ENCODE measurements around the gene TMSB15B. TPM values are rescaled to one million over a fixed set of nuclear protein-coding genes. Genes with fewer than 3 reads are reported as not detected.
"Not testable (repeated sequence)": the region's sequence is repeated elsewhere in the genome, so short reads cannot be mapped to it uniquely, and the experiment has no call there.

The TMSB15B gene
- total and polyA plus RNA-seq, 2 experiments from 2014 or later = 6.6 to 14.3 TPM

DNA sequence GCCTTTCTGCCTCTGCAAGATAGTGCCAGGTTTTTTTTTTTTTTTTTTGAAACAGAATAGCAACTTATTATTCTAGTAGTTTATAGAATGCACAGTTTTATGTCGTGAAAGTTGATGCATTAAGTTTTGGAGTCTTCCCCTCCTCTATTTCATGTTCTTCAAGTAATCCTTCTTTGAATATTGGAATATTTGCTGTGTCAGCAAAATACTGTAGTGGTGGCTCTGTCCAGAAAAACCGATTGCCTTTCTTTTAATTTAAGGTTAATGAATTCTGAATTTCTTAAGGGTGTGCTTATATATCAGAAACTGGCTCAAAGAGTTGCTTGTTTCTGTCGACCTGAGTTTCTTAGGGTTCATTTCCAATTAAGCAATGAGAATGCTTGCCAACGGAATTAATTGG, 34.8 kb upstream of the TMSB15B start:
- Histone ChIP-seq H3K9me3 (ENCODE audit: low read depth) (no peaks in the 10 kb centered on the region), H3K36me3 (replicated peaks; ENCODE audit: insufficient read depth, low read depth) (no peaks in the 10 kb centered on the region), H3K9me2 (replicated peaks; ENCODE audit: insufficient read depth) (no peaks in the 10 kb centered on the region), H2AFZ (no peak overlapping the region), H3K4me1 (ENCODE audit: insufficient read depth) (no peaks in the 10 kb centered on the region), H3K27ac (no peak overlapping the region), H3K4me3 (no peak overlapping the region), H3K79me2 (no peaks in the 10 kb centered on the region), H3K27me3 (no peaks in the 10 kb centered on the region), H4K20me1 (ENCODE audit: insufficient read depth, poor library complexity, severe bottlenecking) (no peaks in the 10 kb centered on the region), H3K4me2 (no peak overlapping the region)
- TF ChIP-seq, protein P1, sequence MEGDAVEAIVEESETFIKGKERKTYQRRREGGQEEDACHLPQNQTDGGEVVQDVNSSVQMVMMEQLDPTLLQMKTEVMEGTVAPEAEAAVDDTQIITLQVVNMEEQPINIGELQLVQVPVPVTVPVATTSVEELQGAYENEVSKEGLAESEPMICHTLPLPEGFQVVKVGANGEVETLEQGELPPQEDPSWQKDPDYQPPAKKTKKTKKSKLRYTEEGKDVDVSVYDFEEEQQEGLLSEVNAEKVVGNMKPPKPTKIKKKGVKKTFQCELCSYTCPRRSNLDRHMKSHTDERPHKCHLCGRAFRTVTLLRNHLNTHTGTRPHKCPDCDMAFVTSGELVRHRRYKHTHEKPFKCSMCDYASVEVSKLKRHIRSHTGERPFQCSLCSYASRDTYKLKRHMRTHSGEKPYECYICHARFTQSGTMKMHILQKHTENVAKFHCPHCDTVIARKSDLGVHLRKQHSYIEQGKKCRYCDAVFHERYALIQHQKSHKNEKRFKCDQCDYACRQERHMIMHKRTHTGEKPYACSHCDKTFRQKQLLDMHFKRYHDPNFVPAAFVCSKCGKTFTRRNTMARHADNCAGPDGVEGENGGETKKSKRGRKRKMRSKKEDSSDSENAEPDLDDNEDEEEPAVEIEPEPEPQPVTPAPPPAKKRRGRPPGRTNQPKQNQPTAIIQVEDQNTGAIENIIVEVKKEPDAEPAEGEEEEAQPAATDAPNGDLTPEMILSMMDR (IDR thresholded peaks at IDR 0.05; ENCODE audit: poor library complexity) = no peak
- TF ChIP-seq EZH2phosphoT487 (IDR thresholded peaks at IDR 0.05; ENCODE audit: low read depth, severe bottlenecking, unreplicated experiment) (no peak), EZH2 (IDR thresholded peaks at IDR 0.05; ENCODE audit: borderline replicate concordance) (no peak)
- 65% methylated on average over 4 of the region's 4 CpGs for WGBS (ENCODE audit: low lambda C conversion rate, missing lambda C conversion rate)
- DNase-seq (ENCODE audit: low spot score) = no peak

- Histone ChIP-seq H3K27me3 (no peaks in the 10 kb centered on the region), H3K4me2 (no peak overlapping the region), H2AFZ (no peak overlapping the region), H3K79me2 (no peaks in the 10 kb centered on the region), H3K4me3 (no peak overlapping the region), H3K4me1 (ENCODE audit: insufficient read depth) (no peaks in the 10 kb centered on the region), H3K9me3 (ENCODE audit: low read depth) (no peaks in the 10 kb centered on the region), H3K36me3 (replicated peaks; ENCODE audit: insufficient read depth, low read depth) (no peaks in the 10 kb centered on the region), H4K20me1 (ENCODE audit: insufficient read depth, poor library complexity, severe bottlenecking) (no peaks in the 10 kb centered on the region), H3K9me2 (replicated peaks; ENCODE audit: insufficient read depth) (no peaks in the 10 kb centered on the region), H3K27ac (no peak overlapping the region)
- DNase-seq (ENCODE audit: low spot score) = no peak
- TF ChIP-seq, protein P1 (IDR thresholded peaks at IDR 0.05; ENCODE audit: poor library complexity) = no peak
- TF ChIP-seq EZH2 (IDR thresholded peaks at IDR 0.05; ENCODE audit: borderline replicate concordance) = no peak
- no peak for TF ChIP-seq EZH2phosphoT487 (IDR thresholded peaks at IDR 0.05; ENCODE audit: low read depth, severe bottlenecking, unreplicated experiment)
- 74% methylated on average over 4 of the region's 4 CpGs for WGBS (ENCODE audit: low lambda C conversion rate, missing lambda C conversion rate)
These were observed 30.3 kb upstream of the TMSB15B start for GRCh38 chrX:103932133-103932532.

DNA sequence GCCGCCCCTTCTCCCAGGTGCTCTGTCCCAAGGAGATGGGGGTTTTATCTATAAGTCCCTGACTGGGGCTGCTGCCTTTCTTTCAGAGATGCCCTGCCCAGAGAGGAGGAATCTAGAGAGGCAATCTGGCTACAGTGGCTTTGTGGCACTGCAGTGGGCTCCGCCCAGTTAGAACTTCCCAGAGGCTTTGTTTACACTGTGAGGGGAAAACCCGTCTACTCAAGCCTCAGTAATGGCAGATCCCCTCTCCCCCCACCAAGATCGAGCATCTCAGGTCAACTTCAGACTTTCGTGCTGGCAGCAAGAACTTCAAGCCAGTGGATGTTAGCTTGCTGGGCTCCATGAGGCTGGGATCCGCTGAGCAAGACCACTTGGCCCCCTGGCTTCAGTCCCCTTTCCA, 22.2 kb upstream of the TMSB15B start:
- not testable (repeated sequence) for H3K27ac ChIP-seq; H3K4me2 ChIP-seq; H3K4me3 ChIP-seq; H4K20me1 ChIP-seq (ENCODE audit: insufficient read depth, poor library complexity, severe bottlenecking); H3K4me1 ChIP-seq (ENCODE audit: insufficient read depth); H3K27me3 ChIP-seq; H2AFZ ChIP-seq; H3K36me3 ChIP-seq (replicated peaks; ENCODE audit: insufficient read depth, low read depth); DNase-seq (ENCODE audit: low spot score); H3K9me3 ChIP-seq (ENCODE audit: low read depth); H3K79me2 ChIP-seq; H3K9me2 ChIP-seq (replicated peaks; ENCODE audit: insufficient read depth)
- 79% methylated on average over 6 of the region's 6 CpGs for WGBS (ENCODE audit: low lambda C conversion rate, missing lambda C conversion rate)

DNA sequence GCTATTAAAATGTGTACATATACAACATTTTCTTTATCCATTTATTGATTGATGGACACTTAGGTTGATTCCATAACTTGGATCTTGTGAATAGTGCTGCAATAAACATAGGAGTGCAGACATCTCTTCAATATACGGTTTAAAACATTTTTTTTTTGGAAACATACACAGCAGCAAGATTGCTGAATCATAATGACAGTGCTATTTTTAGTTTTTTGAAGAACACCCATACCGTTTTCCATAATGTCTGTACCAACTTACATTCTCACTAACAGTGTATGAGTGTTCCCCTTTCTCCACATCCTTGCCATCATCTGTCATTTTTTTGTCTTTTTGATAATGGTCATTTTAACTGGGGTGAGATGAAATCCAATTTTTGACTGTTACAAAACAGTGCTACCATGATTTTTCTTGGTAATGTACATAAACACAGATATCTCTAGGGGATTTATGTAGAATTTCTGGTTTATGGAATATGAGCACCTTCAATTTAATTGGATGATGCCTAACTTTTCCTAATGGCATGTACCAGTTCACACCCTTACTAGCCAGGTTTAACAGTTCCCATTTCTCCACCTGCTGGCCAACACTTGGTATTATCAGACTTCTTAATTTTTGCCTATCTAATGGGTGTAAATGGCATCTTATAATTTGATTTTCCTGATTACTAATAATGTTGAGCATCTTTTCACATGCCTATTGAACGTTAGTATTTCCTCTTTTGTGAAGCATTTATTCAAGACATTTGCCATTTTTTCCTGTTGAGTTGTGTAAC, 21.0 kb upstream of the TMSB15B start:
- H2AFZ ChIP-seq = no peak overlapping the region
- no peaks in the 10 kb centered on the region for H3K27me3 ChIP-seq
- H3K27ac ChIP-seq = no peak overlapping the region
- 36% methylated on average over 3 of the region's 3 CpGs for WGBS (ENCODE audit: low lambda C conversion rate, missing lambda C conversion rate)
- H3K79me2 ChIP-seq = no peaks in the 10 kb centered on the region
- H3K36me3 ChIP-seq (replicated peaks; ENCODE audit: insufficient read depth, low read depth) = no peaks in the 10 kb centered on the region
- H3K9me2 ChIP-seq (replicated peaks; ENCODE audit: insufficient read depth) = no peaks in the 10 kb centered on the region
- H4K20me1 ChIP-seq (ENCODE audit: insufficient read depth, poor library complexity, severe bottlenecking) = no peaks in the 10 kb centered on the region
- TF ChIP-seq EZH2 (IDR thresholded peaks at IDR 0.05; ENCODE audit: borderline replicate concordance) = no peak
- no peak for TF ChIP-seq EZH2phosphoT487 (IDR thresholded peaks at IDR 0.05; ENCODE audit: low read depth, severe bottlenecking, unreplicated experiment)
- TF ChIP-seq, protein P1 (IDR thresholded peaks at IDR 0.05; ENCODE audit: poor library complexity) = peak; percentile 43
- H3K9me3 ChIP-seq (ENCODE audit: low read depth) = no peaks in the 10 kb centered on the region
- H3K4me1 ChIP-seq (ENCODE audit: insufficient read depth) = no peaks in the 10 kb centered on the region
- DNase-seq (ENCODE audit: low spot score) = peak; percentile 19
- H3K4me2 ChIP-seq = no peak overlapping the region
- H3K4me3 ChIP-seq = no peak overlapping the region
